Stimulated activated naive CD8-positive, alpha-beta T cell treated with anti-CD3 and anti-CD28 coated beads, Interleukin-15, Interleukin-2, amounts not matched to agents 100 U/mL and 50 U/mL, for 24 hours (primary cell): Measurements from ENCODE around the gene PLCD3.
A peak's percentile ranks its signal among the peaks of the same experiment; 100 is the strongest.
"Not testable (repeated sequence)": the region's sequence is repeated elsewhere in the genome, so short reads cannot be mapped to it uniquely, and the experiment has no call there.

ENCODE experiments used
- ATAC-seq: fragments of 150-1000 bp; cut with Tn5 transposase; one replicate; pipeline ENCODE4 v1.10.0; 2021
- DNase-seq: peaks from one replicate; pipeline ENCODE4 v3.0.0; 2021

PLCD3 gene

DNA sequence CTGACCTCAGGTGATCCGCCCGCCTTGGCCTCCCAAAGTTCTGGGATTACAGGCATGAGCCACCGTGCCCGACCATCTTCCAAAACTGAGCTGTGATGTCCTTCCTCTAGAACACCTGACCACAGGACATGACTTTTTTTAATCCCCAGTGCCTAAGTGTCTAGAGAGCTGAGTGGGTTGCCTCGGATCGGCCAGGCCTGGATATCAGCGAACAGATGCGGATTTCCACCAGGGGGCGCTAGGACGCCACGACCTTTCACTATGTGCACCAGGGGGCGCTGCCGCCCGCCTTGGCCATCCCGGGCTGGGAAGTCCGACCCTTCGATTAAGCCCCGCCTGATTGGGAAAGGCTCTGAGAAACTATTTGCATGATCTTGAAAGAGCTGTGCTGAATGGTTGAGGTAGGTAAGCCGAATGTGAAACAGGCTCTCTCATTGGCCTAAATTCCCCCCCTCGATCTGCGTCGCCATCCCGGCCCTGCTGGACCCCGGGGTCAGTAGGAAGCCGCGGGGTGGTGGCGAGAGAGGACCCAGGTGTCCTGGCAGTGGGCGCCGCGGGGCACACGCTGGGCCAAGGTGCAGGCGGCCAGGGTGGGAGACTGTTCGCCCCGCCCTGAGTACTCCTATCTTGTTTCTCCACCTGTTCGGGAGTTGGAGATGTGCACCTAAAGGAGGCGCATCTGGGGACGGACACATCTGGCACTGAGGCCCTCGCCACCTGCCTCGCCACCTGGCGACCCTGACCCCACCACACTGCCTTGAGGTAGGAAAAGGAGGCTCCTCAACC lies 3.1 kb upstream of the PLCD3 start, which contains the start of gene ACBD4:
ACBD4 (plus strand) TSS at position 496 of the 786 bp plus-strand sequence. CDS start 458 bp downstream, outside the sequence.
- peak; percentile 91 for ATAC-seq
- peak; percentile 97 for DNase-seq

DNA sequence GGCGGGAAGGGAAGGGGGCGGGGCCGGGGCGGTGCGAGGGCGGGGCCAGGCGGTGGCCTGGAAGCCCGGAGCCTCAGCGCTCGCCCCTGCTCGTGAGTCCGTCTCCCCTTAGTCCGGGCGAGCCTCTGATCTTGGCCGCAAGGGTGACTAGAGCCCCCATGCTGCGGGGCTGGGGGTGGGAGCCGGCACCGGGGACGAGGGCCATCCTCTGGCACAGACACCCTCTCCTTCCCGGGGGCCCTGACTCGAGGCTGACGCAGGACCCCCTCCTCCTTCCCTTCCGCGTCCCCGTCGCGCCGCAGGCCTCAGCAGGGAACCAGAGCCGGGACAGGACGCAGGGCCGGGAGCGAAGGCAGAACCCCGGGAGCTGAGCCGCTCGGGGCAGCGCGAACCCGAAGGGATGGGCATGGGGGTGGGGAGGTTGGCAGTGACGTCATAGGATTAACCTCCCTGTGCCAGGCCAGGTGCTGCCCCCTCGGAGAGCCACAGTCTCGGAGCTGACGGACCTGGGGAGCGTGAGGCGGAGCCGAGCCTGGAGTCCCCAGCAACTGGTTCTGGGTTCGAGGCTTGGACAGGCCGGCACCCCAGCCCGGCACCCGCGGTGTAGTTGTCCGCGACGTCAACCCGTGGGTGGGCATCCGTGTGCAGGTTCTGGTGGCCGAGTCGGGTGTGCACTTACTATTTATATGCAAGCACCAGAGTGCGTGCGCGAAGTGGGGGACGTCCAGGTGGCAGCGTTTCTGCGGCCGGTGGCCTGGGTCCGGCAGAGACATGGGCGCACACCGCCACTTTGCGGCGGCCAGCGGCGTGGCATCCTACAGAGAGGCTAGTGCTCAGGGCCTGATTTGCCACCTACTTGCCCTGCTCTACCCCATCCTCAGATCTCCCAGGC lies 503 bp upstream of the PLCD3 start:
- DNase-seq (peak; percentile 80), ATAC-seq (peak; percentile 33)

DNA sequence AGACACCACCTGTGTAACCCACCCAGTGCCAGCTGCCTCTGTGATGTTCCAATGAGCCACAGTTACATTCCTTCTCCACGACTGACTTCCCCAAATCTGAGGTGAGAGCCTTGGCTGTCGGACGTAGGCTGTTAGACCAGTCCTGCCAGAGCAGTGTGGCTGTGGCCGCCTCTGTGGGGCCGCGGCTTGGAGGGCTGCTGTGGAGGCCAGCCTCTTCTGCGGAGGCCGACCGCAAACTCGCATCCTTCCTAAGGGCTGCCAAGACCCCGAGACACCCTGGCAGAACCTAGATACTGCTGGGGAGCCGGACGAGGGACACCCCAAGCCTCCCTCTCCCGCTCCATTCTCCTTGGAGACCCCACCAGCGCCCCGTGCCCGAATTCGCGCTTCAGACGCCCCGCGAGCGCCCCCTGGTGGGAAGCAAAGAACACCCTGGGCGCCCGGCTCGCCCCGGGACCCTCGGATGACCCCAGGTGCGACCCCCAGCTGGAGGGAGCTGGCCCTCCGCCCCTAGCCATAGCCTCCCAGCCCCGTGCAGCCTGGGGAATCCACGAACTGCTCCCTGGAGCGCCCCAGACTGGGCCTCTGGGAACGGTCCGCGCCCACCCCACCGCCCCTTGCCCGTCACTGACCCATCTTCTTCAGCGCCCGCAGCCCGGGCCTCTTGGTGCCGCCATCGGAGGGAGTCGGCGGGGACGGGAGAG lies 547 bp downstream of the PLCD3 start:
- peak; percentile 71 for DNase-seq
- ATAC-seq: no peak

DNA sequence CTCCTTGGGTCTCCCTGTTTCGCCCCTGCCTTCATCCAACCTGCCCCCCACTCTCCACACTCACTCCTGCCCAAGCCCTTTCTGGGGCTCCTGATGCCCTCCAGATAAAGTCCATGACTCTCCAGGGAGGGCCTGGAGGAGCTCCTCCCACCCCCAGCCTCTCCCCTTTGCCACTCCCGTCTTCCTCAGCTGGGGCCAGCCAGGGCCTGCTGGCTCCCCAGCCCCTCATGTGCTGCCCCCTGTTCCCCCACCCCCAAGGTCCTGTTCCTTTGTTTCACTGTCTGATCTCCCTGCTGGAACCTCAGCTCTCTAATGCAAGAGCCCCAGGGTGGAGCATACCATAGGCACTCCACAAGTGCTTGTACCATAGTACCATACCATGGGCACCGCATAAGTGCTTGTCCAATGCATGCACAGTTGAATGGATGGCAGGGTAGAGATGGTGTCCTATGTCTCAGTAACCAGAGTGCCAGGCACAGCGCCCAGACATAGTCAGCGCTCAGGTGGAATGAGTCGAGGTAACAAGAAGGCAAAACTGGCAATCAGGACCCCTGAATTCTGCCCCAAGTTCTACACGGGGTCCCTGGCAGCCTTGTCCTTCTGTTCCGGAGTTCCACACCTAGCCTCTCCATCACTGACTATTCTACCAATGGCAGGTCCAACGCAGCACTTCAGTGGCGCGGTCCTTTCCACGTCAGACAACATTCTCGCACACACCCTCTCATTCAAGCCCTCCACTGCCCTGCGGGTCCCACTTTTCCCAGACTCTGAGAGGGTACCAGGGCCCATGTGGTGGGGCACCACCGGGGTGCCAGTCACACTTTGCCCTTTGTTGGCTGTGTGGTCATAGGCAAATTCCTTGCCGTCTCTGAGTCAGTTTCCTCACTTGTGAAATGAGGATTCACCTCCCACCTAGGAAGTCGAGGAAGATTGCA lies 1.4 kb downstream of the PLCD3 start:
- ATAC-seq (no peak), DNase-seq (no peak)

DNA sequence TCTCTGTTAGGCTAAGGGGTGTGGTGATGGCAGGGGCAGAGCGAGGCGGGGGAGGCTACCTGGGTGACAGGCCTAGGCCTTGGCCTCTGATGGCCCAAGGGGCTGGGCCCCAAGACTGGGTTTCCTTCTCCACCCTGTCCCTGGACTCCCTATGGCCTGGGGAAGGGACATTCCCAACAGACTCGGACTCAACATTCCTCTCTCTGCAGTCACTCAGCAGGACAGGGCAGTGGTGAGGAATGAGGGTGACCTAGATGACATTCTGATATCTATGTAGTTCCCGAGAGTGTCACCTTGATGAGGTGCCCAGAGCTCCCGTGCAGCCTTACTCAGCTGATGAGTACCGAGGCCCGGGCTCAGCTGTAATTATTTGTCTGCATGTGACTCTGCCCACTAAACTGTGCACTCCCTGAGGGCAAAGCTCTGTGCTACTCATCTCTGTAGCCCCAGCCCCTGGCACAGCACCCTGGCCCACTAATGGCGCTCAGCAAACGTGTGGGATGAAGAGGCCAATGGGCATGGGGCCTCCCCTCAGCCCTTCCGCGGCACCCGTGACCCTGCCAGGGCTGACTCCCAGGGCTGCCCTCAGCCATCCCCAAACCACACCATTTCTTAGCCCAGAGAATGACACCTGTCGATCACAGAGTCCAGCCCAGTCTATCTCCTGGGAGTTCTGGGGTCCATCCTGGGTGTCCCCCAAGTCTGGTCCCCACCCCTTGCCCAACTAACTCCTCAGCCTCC lies 2.2 kb downstream of the PLCD3 start:
- ATAC-seq (no peak), DNase-seq (no peak)

DNA sequence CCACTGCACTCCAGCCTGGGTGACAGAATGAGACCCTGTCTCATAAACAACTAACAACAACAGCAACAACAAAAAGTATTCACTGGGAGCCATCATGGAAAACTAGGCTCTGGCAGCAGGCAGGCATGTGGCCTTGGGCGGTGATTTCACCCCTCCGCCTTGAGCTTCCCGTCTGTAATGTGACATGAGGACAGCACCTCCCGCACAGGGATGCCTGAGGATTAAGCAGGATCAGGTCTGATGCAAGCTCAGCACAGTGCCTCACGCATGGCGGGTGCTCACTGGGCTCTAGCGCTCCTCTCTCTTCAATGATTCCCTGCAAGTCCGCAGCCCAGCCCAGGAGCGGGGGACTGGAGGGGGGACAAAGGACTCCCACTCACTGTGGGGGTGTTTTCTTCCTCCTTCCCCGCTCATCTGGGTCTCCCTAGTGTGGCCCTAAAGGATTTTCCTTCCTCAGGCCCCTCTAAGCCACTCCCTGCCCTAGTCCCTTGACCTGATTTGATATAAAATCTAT lies 2.8 kb downstream of the PLCD3 start:
- no peak for DNase-seq
- ATAC-seq: no peak

DNA sequence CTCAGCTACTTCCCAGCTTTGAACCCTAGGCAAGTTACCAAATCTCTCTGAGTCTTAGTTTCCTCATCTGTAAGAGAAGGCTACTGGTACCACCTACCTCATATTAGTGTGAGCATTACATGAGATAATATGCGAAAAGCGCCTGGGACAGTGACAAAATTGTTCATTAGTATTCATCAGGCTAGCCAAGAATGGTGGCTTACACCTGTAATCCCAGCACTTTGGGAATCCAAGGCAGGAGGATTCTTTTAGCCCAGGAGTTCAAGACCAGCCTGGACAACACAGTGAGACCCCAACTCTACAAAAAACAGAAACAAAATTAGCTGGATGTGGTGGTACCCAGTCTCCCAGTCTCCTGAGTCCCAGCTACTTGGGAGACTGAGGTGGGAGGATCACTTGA lies 3.3 kb downstream of the PLCD3 start:
- no peak for DNase-seq
- no peak for ATAC-seq

DNA sequence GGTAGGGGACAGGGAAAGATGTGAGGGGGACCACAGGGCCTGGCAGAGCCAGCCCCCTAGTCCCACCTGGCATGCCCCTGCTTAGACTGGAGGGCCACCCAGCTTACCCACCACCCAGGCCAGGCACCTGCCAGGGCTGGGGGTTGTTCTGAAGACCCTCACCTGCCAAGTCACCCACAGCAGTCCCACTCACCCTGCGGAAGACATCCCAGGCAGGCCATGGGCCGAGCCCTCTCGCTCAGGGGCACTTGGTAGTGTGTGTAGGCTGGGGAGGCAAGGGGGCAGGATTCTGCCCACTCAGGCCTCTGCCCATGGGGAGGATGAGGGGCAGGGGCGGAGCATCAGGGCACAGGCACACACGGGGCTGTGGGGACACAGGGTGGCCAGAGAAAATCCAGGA lies 4.0 kb downstream of the PLCD3 start:
- no peak for ATAC-seq
- DNase-seq: no peak

DNA sequence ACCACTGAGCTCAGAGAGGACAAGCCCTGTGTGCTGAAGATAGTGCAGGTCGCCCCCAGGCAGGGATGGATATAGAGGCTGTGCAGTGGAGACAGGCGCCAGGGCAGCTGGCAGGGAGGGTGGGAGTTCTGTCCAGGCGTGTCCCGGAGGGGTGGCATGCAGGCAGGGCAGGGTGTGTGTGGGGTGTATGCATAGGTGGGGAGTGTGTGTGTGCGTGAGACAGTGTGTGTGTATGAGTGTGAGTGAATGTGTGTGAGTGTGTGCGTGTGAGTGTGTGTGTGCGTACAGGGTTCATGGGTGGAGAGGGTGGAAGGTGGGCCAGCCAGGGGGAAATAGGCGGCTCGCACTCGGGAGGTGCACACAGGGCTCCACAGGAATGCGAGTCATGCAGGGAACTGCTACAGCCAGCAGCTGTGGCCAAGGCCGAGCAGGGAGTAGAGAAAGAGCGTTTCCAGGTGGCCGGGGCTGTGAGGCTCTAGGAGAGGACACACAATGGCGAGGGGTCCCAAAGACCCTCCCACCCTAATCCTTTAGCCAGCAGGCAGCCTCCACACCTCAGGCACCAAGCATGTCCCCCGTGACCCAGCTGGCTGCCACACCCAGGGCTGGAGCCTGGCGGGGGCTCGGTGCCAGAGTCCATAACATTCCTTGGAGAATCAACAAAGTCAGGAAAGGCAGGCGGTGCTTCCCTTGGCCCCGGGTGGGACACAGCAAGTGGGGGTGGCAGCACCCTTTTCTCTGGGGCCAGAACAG lies 4.6 kb downstream of the PLCD3 start:
- DNase-seq (no peak), ATAC-seq (no peak)

DNA sequence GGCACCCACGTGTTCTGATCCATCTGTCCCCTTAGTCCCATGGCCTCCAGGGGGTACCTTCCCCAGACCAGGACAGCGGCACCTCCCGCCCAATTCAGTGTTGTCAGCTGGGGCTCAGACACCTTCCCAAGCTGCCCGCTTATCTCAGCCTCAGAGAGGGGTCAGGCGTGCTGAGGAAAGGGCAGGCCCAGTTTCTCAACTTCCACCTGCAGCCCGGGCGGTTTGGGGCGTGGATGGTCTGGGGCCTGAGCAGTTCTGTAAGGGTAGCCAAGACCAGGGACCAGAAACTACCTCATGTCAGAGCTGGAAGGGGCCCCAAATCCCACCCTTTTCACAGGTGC lies 5.1 kb downstream of the PLCD3 start:
- ATAC-seq: no peak

DNA sequence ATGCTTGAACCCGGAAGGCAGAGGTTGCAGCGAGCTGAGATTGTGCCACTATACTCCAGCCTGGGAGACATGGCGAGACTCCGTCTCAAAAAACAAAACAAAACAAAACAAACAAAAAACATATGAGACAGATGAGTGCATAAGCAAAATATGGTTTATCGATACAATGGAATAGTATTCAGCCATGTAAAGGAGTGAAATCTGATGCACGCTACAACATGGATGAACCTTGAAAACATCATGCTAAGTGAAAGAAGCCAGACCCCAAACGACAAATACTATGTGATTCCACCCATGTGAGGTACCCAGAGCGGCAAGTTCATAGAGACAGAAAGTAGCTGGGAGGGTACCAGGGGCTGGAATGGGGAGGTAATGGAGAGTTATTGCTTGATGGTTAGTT lies 6.8 kb downstream of the PLCD3 start:
- no peak for ATAC-seq
- no peak for DNase-seq

More for the DNA sequence above, 5.1 kb downstream of the PLCD3 start:
- no peak for DNase-seq

DNA sequence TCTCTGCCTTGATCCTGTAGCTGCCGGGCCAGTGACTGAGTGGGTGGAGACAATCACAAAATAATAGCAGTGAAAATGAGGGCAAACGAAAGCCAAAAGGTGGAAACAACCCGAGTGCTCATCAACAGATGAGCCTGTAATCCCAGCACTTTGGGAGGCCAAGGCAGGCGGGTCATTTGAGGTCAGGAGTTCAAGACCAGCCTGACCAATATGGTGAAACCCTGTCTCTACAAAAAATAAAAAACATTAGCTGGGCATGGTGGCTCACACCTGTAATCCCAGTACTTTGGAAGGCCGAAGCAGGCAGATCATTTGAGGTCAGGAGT lies 7.6 kb downstream of the PLCD3 start:
- DNase-seq, ATAC-seq: not testable (repeated sequence)

DNA sequence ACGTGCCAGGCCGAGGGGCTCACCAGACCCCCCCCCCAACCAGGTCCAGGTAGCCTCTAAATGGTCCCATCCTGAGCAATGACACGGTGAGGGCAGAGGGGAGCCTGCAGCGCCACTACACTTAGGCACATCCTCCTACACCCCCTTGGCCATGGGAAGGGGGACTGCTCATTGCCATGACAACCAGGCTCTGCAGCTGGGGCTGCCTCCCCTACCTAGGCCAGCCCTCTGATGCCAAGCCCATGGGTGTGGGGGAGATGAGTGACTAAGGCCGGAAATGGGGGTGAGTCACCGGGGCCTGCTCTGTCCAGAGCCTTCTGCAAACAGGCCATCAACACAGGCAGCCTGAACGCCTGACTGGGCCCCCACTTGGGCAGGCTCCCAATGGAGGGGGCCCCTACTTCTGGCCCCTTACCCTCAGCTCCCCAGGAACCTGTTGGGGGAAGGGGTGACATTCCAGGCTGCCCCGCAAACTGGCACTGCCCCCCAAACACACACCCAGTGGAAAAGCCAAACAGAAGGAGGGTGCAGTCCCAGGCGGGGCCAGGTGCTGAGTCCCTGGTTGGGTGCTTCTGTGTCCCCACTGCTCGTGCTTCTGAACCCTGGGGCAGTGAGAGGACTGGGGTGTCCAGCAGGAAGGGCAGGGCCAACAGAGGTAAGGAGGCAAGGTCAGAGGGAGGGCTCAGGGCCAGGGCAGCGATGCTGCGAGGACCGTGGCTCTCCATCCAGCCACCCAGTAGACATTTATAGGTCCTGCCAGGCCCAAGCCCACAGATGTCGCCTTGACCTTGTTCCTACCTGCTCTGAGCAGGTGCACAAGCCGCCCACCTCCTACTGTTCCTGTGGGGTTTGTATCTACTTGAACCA lies 8.2 kb downstream of the PLCD3 start:
- ATAC-seq: peak; percentile 60
- peak; percentile 34 for DNase-seq

DNA sequence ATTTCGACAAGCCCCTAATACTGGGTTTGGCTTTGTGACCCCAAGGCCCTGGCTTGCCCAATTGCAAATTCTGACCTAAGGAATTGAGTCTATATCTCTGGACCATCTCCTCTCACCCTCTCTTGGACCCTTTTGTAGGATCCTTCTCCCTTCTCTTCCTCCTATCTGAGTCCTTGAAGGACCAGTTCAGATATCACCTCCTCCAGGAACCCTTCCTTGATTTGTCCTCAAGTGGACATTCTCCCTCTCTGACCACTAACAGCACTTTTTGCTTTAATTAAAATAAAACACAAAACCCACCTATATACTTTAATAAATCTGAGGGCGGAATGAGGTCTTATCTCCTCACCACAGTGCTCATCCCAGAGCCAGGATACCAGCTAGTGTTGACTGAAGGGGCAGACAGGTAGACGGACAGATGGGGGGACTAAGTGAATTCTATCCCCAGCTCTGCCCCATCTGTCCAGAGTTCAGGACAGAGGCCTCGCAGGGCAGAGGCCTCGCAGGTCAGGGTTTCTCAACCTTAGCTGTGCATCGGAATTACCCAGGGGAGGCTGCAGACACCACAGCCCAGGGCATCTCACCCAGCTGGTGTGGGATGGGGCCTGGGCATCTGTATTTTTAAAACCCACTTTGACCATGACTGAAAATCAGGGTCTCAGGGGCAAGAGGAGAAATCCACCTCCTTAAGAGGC lies 9.1 kb downstream of the PLCD3 start:
- DNase-seq (no peak), ATAC-seq (no peak)

DNA sequence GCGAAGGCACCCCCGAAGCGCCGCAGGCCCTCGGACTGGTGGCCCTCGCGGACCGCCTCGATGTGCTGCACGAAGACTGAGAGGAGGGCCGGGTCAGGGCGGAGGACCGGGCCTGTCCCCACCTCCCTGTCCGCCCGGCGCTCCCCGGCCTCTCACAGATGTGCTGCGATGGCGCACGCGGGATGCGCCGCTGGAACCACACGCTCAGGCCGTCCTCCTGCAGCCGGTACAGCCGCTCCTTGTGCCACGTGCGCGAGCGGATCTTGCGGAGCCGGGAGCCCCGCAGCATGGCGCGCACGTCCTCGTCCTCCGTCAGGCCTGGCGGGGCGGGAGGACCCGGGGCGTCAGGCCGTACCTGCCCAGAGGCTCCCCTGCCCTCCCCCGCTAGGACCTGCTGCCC lies 11.3 kb downstream of the PLCD3 start:
- ATAC-seq: no peak
- DNase-seq: no peak

DNA sequence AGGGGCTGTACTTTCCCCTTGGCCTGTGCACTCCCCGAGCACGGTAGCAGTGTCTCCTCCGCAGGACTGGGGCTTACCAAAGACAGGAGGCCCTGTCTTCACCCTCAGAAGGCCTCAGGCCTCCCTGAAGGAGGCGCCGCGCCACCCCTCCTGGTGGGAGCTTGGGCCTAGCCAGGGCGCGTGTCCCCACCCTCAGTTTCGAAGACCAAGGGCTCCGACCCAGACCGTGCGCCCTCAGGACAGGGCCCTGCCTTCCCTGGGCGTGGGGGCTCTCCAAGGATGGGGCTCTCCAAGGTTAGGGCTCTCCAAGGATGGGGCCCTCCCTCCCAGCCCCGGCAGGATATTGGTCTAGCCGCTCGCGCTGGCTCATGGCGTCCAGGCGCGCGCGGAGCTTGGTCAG lies 11.8 kb downstream of the PLCD3 start:
- DNase-seq (no peak), ATAC-seq (no peak)

DNA sequence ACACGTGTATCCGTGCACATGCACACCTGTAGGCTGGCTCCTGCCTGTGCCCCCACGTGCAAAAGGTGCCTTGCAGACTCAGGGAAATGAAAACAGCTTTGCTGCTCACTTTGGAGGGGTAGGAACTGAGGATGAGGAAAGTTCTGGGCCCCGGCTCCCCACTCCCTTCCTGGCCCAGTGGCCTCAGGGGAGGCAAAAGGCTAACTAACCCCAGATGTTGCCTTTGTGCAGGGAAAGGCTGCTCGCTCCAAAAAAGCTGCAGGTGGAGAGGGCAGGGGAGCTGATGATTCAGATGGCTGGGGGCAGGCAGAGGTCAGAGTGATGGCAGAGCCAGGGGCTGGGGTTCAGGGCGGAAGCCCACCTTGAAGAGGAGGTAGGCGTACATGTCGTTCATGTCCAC lies 12.4 kb downstream of the PLCD3 start:
- no peak for DNase-seq

DNA sequence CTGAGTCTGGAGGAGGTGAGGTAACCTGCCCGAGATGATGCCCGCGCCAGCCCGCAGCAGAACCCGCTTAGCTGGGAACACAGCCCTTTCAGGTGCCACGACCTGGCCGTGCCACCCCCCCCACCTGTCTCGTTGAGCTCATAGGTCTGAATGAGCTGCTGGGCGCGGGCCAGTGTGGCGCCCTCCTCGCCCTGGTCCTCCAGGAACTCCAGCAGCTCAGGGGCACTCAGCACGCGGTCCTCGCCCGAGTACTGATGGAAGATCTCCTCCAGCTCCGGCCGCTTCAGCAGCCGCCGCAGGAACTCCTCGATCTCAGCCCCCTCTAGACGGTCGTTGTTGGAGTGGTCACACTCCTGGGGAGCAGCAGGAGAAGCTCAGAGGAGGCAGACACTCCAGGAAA lies 13.6 kb downstream of the PLCD3 start:
- DNase-seq: no peak
- no peak for ATAC-seq

More for the DNA sequence above, 12.4 kb downstream of the PLCD3 start:
- no peak for ATAC-seq
